Cardiac septum (tissue), 1 donor: ENCODE data around the gene ARHGAP27. TPM values are rescaled to one million over a fixed set of nuclear protein-coding genes. Genes with fewer than 3 reads are reported as not detected.

Experiments used
- DNase-seq: peaks from one replicate; pipeline ENCODE4 v3.0.0-alpha.2; 2020; ENCODE audit warnings: low spot score
- intact Hi-C: fragments of 100-400 bp; cut with DNase I; formaldehyde crosslinking; loops from one replicate; pipeline ENCODE4 v1.14.0; 2022
- total RNA-seq: library from RNA; stranded (reverse); fragmentation: NEBNext Ultra II Directional; extraction: Animal tissue kit (Norgen Biotek cat#: 25700); gene quantifications from one replicate; pipeline ENCODE4 v1.2.1, GENCODE V29; 2021
- donor health status: DM: no; HTN: no; CAD: no.

ARHGAP27 gene
- total RNA-seq, 1 donor from 2014 or later: 20.0 TPM

DNA sequence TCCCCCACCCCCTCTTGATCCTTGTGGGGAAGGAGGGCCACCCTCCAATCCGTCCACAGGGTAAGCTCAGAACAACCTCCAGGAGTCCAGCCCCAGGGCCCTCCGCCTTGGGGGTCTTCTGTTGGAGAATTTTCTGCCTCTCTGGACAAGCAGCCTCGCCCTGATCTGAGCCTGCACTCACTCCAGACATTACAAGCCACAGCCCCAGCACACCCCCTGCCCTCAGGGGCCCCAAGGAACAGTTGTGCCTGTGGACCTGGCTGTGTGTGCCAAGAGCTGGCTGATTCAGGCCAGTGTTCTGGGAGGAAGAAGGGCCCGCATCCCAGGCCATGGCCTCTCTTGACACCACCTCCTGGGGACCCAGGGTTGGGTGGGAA lies 477 bp upstream of the ARHGAP27 start:
- intact Hi-C loops: no loop called here
- peak; percentile 74 for DNase-seq

DNA sequence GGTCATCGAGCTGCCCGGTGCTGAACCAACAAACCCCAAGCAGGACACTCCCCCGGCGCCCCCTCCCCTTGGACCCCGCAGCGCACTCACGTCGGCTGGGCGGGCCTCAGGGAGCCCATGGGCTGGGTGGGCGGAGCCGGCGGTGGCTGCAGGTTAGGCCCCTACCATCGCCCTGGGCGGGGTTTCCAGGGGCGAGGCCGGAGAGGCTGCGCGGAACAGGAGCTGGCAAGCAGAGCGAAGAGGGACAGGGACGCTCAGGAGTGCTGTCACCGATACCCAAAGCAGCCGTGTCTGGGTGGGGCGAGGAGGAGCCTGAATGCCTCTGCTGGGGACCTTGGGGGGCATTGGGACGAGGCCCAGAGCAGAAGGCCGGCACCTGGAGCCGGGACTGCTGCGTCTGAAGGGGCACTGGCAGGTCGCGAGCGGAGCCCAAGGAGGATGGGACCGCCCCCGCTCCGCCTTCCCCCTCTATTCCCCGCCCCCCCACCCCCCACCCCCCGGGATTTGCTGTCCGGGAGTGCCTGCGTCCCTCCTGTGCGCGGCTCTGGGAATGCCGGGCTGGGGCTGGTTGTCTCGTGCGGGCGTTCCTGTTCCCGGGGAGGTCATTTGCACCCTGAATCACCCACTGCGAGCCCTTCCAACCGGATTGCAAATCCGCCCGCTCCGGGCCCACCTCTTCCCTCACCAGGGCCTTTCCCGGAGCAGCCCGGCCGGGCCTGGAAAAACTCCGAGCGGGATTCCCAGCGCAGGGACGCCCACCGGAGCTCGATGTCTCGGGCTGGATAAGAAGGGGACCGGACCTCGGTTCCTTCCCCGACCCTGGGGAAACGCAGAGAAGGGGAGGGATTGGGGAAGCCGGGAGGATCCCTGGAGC lies 902 bp downstream of the ARHGAP27 start:
- DNase-seq: peak; percentile 91
- intact Hi-C loops: no loop called here

DNA sequence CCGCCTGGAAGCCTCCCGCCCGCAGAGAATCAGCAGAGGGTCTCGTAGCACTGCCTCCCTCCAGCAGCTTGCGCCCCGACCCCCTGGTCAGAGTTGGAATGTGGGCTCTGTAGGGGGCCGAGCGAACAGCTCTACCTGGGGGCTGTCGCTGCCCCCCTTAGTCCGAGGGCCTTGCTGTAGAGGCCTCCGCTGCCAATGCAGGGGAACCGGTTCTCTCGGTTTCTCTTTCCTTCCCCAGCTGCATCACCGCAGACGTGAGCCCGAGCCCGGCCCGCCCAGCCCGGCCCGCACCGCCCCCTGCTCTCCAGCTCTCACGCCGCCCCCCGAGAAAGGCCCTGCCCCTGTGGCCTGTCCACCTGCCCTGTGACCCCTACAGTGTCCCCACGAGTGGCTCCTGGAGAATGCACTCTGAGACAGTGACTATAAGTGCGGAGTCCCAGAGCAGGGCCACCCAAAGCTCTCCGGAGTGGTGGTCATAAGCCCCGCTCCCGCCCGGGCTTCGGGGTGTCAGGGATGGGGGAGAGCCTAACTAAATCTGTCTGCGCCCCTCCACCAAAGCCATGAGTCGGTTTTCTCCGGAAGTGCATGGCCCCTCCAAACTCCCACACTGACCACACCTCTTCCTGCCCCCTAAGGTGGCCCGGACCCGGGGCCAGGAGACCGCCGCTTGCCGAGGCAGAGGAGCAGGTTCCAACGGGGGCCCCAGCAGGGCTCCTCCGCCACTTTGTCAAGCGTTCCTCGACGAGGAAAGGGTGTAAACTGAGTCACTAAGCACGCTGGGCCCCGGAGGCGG lies 1.7 kb downstream of the ARHGAP27 start:
- intact Hi-C loops: no loop called here
- peak; percentile 69 for DNase-seq

DNA sequence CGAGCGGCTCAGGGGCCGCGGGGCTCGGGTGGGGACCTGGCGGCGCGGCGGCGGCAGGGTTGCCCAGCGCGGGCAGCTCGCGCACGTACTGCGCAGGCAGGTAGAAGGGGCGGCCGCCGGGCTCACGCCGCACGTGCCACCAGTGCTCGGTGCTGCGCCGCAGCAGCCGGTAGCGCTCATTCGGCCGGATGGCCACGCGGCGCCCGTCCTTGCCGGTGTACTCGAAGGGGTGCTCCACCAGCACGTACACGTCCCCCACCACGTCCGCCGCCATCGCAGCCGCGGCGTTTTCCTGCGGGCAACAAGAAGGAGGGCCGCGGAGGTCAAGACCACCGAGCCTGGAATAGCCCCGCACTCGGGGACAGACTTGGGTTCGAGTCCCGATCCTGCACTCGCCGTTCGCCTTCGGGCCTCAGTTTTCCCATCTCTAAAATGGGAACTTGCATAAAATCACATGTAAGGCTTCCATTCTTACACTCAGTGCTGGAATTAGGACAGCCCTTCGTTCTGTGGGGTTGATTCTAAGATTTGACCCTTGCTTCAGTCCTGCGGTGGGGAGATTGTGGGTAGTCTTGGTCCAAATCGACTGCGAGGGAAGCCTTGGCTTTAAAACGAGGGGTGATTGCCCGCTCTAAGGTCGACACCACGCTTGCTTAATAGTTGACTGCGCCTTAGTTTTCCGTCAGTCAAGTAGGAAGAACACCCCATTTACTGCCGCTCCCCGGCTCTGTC lies 2.5 kb downstream of the ARHGAP27 start:
- peak; percentile 49 for DNase-seq
- intact Hi-C loops: no loop called here

DNA sequence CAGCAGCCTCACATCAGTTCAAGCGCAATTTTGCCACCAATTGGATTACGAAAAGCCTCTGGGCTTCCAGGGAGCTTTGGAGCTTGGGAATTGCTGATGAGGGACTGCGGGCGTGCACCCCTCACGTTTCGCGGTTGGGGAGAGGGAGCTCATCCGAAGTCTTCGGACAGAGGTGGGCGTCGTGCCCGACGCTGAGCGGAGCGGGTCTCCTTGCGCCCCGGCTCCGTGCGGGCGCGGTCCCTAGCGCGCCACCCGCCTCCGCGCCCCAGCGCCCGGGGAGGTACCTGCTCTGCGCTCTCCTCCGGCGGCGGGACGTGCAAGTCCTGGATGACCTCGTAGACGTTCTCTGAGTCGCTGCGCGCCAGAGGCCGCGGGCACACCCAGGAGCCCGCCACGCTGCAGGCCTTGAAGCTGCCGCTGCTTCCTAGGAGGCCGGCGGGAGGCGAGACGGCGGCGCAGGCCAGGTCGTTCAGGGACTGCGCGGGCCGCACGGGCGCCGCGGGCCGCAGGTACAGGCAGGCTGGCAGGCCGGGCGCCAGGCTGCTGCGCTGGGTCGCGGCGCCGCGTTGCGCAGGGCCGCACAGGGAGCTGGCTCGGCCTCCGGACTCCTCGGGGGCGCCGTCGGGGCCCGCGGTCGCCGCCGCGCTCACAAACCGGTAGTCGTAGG lies 3.2 kb downstream of the ARHGAP27 start:
- intact Hi-C loops: no loop called here
- peak; percentile 49 for DNase-seq

DNA sequence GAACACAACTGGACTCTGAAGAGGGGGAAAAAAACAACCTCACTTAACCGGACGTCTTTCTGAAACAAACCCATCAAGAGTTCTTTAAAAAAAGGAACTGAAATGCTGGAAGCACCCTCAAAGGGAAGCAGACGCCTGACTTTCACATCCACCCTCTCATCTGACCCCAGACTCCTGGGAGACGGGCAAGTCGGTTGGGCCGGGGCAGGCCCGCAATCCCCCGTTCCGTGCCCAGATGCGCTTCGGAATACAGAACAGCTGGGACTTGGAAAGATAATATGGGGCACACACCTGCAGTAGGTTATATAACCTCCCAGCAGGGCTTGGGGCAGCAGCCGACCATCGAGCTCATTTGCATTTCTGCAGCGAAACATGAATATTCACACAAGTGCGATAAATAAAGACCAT lies 3.7 kb downstream of the ARHGAP27 start:
- intact Hi-C loops: no loop called here
- DNase-seq: peak; percentile 66

DNA sequence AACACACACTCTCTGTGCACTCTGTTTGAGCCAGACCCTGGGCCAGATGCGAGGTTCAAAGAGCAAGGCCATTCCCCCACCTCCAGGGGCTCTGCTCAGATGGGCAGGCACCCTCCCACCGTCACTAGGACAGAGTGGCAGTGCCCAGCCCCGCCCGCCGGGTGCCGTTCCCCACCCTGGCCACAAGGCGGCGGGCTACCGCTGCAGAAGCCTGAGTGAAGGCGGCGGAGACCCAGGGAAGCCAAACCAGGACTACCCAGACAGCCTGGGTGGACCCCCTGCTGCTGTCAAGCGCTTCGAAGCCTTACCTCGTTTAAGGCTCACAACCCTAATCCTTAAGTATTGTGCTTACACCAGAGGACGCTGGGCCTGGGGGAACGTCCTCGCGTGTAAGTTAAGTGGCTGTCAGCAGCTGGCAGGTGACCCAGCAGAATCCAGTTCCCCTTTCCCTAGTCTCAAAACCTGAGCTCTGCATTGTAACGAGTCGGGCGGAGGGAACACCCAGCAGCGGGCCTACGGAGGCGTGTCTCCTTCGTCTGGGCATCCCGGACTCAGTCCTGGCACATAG lies 4.5 kb downstream of the ARHGAP27 start:
- DNase-seq: peak; percentile 93
- intact Hi-C loops: no loop called here

DNA sequence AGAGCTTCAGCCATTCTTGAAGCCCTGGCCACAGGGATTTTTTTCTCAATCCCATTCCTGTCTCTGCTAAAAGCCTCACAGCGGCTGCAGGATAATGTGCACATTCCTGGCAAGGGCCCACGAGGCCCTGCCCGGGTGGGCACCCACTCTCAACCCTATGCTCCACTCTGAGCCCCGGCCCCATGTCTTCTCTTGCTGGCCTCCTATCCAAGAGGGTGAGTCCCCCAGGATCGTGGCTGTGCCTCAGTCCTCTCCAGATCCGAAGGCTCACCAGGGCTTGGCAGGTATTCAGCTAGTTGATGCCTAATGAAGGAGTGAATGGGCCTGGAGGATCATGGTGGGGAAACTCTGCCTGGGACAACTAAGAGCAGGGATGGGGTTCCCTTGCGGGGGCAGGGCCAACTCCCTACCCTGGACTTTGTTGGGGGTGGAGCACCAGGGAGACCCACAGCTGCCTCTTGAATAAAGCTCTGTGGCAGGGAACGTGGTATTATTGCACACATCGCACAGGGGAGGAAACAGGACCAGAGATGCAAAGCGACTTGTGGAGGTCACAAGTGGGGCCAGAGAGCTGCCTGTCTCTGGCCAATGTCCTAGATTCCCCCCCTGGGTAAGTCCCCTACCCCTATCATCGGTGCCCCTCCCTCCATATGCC lies 5.4 kb downstream of the ARHGAP27 start:
- DNase-seq: no peak
- intact Hi-C loops: loop anchor here (2.0 kb wide), 1 partner anchor 33 kb away; no protein-coding TSS in a partner anchor

DNA sequence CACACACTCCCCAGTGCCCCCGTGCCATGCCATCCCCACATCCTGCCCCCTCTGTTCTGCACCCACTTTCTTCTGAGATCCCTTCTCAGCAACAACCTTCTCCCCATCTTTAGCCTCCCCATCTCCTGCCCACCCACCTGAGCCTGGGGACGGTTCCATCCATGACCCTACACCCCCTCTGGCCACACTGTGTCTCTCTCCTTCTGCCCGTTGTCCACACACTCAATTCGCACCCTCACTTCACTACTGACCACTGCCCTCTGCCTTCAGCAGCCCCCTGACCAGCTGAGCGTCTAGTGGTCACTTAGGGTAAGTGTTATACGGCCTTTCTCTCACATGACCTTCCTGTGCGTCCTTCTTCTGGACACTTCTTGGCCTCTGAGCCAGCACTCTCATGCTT lies 6.1 kb downstream of the ARHGAP27 start:
- no peak for DNase-seq
- intact Hi-C loops: loop anchor here (2.0 kb wide), 1 partner anchor 32 kb away; no protein-coding TSS in a partner anchor

DNA sequence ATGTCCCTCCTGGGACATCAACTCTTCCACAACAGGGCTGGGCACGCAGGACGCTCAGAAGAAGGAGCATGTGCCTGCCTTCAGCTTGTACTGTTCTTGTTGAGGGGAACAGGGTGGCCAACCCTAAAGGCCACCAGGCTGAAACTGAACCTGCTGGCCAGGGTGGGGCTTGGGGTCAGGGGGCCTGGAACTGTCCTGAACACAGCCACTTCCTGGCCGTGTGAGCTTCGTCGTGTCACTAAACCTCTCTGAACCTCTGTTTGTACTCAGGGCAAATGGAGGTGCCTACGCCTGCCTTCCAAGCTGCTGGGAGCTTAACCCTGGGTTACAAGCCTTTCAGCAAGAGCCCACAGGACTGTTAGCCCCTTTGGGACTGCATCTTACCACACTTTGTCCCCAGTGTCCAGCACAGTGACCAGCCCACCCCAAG lies 6.7 kb downstream of the ARHGAP27 start:
- intact Hi-C loops: loop anchor here (2.0 kb wide), 1 partner anchor 31 kb away; no protein-coding TSS in a partner anchor
- DNase-seq: no peak

DNA sequence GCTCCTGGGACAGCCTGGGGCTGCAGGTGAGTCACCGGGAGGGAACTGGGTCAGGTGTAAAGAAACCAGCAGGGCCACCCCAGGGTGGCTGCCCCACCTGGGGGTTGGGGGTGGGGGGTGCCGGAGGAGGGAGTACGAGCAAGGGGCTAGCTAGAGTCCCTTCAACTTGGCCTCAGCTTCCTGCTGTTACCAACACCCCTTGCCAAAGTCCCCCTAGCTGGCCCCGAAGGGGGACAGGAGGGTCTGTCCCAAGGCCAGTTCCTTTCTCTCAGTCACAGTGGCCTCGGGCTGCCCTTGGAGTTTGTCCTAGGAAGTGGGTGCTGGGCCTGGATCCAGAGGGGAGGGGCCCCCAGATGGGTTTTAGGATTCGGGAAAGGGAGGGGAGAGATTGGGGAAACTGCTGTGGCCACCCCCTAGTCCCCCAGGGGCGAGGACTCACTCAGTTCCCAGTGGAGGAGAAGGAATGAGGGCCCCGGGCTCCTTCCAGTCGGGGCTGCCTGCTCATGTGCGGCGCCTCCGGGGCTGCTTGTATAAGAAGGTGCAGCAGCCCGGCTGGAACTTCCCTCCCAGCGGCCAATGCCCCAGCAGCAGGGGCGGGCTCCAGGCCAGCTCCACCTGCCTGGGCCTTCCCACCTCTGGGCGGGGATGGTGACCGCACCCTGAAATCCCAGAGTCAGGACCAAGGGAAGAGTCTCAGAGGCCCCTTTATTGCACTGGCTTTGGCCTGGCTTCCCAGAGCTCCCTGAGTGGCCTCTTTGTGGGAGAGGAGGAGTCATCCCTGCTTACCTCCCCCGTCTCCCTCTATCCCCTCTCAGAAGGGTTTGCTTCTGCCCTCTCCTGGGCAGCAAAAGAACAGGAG lies 7.3 kb downstream of the ARHGAP27 start:
- peak; percentile 83 for DNase-seq
- intact Hi-C loops: no loop called here

DNA sequence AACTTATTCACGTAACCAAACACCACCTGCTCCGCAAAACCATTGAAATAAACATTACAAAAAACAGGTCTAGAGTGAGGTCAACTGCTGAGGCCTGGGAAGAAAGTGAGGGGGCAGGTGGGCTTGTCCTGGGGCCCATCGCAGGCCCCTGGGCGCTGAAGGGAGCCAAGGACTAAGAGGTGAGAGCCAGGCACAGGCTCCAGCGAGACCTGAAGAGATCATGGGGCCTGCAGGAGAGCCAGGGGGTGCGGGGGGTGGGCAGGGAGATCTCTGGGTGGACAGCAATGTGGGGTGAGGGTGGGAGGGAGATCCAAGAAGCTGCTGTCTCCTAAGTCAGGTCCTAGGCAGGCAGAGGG lies 7.9 kb downstream of the ARHGAP27 start:
- no peak for DNase-seq
- intact Hi-C loops: no loop called here

DNA sequence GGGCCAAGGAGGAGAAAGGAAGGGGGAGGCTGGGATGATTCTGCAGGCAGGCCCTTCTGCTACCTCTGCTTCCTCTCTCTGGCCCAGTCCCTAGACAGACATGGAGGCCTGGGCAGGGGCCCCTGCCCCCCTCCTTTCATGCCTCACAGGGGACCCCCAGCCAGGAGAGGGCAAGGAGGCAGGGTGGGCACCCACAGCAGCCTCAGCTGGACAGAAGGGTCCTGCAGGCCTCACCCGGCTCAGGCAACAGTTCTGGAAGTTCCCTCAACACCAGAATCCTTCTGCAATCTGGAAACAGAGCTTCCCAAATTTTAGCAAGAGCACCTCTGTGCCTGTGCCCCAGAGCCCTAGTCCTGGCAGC lies 8.7 kb downstream of the ARHGAP27 start:
- DNase-seq: no peak
- intact Hi-C loops: no loop called here

DNA sequence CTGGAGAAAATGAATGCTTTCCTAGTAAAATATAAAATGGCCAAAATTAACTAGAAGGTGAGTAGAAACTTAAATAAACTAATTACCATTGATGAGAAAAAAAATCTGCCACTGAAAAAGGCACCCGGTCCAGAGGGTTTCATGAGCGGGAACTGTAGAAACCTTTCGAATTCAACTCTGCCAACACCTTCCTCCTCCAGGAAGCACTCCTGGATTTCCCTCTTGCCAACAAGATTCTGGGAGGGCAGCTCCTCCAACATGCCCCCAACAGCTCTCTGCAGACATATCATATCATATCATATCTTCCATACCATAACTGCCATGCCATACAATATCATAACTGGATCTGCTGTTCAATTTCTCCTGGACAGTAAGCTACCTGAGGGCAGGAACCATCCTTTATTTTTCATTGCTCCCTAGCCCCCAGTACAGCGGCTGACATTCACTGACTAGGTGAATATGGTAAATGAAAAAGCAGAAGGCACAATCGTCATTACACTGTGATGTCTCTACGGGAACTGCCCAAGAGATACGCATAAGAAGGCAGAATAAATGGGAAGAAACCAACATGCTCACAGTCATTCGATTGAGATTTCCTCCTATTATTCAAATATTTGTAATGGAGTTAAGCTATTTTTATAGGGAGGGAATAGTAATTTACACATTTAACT lies 9.2 kb downstream of the ARHGAP27 start:
- DNase-seq: no peak
- intact Hi-C loops: no loop called here

DNA sequence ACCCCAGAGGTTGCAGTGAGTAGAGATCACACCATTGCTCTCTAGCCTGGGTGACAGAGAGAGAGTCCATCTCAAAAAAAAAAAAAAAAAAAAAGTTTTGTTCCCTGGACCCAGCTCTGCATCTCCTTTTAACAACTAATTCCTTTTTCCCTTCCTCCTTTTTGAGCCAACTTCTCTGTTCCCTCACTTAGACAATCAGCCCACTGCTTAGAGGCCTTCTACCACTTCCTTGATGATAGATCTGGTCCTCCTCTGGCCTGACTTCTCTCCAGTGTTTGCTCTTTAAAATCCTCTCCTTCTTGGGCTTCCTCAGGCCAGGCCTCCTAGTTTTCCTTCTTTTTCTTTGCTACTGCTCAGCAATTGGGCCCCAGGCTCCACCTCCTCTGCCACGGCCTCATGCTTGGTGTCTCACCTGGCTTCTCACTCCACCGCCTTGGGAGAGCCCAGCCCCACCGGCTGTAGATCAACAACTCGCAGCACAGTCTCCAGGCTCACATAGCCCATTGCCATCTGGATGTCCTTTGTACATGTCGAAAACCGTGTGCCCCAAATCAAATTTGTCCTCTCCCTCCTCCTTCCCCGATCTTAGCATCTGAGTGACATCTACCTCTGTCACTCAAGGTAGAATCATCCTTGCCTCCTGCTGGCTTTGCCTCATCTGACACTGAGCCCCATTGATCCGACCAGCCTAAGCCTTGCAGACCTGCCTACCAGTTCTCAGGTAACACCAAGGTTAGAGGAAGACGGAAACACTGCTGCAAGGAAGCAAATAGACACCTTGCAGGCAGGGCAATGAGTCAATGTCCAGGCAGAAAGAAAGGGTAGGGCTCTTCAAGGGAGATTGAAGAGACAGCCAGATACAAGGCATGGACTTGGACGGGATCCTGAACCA lies 17.4 kb downstream of the ARHGAP27 start:
- no peak for DNase-seq
- intact Hi-C loops: no loop called here

DNA sequence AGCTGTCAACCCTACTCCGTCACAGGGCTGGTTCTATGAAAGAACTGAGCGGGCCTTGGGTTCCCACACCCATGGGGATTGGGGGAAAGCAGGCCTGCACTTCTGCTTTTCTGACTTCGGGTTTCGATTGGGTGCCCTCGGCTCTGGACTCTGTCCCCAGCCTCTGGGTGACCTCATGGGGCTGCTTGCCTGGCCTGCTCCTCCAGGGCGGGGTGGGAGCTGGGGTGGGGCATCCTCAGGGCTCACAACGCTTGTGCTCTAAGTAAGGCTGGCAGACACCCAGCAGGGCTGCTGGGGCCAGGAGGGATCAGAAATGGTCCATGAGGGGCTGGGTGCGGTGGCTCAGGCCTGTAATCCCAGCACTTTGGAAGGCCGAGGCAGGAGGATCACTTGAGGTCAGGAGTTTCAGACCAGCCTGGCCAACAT lies 19.2 kb downstream of the ARHGAP27 start:
- no peak for DNase-seq
- intact Hi-C loops: no loop called here
